IPS-18c (cell line): ENCODE results near the gene TEAD3.

ENCODE experiments used
- H3K4me3 ChIP-seq: 2 replicates; pipeline ENCODE4 v1.7.0; 2013; ENCODE audit warnings: low read depth, mild to moderate bottlenecking, low read length, moderate library complexity; ENCODE audit not compliant: insufficient read depth
- H3K9me3 ChIP-seq: one replicate; pipeline ENCODE4 v1.6.1; 2013; ENCODE audit warnings: mild to moderate bottlenecking, low read length, moderate library complexity; ENCODE audit not compliant: control insufficient read depth, insufficient read depth

Gene TEAD3

DNA sequence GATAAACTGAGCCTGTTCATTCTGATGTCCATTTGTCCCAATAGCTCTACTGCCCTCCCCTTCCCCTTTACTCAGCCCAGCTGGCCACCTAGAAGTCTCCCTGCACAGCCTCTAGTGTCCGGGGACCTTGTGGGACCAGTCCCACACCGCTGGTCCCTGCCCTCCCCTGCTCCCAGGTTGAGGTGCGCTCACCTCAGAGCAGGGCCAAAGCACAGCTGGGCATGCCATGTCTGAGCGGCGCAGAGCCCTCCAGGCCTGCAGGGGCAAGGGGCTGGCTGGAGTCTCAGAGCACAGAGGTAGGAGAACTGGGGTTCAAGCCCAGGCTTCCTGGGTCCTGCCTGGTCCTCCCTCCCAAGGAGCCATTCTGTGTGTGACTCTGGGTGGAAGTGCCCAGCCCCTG is 69.4 kb downstream of the TEAD3 start:
- Histone ChIP-seq H3K4me3 (no peak overlapping the region), H3K9me3 (peaks cover 2% of the 10 kb centered on the region)

GRCh38 chr6:35426074-35426473 is 70.8 kb downstream of the TEAD3 start:
- no peak overlapping the region for H3K4me3 ChIP-seq
- H3K9me3 ChIP-seq = no peaks in the 10 kb centered on the region

GRCh38 chr6:35425284-35425683 is 71.6 kb downstream of the TEAD3 start:
- H3K4me3 ChIP-seq = no peak overlapping the region

More at GRCh38 chr6:35425284-35425683, 71.6 kb downstream of the TEAD3 start:
- no peaks in the 10 kb centered on the region for H3K9me3 ChIP-seq
